NCI-H526 treated with DMSO at 0.1 percent for 48 hours (cell line): ENCODE measurements around the gene TENM4.
"Not testable (repeated sequence)": the region's sequence is repeated elsewhere in the genome, so short reads cannot be mapped to it uniquely, and the experiment has no call there.

Experiments
- DNase-seq: peaks from one replicate; lab custom pipeline; 2025; lab: John Stamatoyannopoulos, UW

TENM4 gene

GRCh38 chr11:79019277-79019676 is 421.6 kb downstream of the TENM4 start:
- no peak for DNase-seq

- no peak for DNase-seq
Measured at GRCh38 chr11:79018371-79018849, 422.4 kb downstream of the TENM4 start.

- no peak for DNase-seq
Measured at GRCh38 chr11:79017811-79018210, 423.0 kb downstream of the TENM4 start.

DNA sequence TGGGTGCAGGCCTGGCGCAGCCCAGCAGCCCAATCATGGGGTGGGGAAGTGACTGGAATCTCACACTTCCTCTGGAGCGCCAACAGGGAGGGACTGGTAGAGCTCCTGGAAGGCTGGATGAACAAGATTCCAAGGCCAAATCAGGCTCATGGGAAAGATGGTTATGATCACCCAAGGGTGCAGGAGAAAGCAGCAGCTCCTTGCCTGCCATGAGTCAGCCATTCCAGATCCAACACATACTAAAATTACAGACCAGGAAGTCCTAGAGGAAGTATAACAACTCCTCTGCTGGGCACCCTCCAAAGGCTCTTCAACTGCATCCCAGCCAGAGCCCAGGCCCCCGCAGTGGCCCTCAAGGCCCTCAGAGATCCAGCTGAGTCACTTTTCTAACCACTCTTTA is 427.3 kb downstream of the TENM4 start:
- no peak for DNase-seq

DNA sequence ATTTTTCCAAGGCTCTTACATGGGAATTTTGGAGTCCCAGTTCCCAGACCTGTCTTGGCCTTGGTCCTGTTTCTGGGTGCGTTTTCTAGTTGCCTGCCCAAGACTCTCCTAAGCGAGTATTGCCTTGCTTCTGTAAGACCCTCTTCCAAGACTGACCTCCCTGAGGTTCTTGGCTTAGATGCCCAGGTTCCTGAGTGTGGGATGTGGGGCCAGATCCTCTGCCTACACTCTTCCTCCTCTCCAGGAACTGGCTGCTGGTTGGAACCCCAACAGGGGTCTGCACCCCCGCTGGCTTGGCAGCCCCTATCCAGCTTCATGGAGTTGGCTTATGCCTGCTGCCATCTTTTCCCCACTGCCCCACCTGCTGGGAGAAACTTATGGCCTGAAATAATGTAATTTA is 429.5 kb downstream of the TENM4 start:
- DNase-seq: no peak

DNA sequence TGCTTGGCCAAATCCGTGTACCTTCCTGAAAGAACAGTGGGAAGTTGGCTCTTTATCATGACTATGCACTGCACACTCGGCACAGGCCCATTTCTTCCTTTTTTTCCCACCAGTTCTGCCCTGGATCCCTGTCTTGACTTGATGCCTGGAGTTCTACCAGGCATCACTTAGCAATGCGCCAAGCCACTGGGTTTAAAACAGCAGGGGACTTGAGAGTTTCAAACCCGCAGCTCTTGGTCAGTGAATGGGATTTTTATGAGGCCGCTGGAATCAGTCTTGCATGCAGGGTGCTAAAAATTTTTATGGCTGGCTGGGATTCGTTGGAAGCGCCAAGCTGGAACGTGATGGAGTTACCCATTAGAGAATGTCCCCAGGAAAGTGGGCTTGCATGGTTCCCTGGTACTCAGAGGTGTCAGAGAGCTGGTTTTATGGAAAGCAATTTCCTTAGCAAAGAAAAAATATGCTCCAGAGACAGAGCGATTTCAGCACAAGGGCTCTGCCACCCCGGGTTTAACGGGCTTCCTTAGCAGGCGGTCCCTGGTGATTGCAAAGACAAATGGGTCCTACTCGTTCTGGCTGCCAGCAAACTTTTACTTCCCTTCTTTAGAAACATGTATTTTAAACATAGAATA is 432.9 kb downstream of the TENM4 start:
- DNase-seq: no peak

DNA sequence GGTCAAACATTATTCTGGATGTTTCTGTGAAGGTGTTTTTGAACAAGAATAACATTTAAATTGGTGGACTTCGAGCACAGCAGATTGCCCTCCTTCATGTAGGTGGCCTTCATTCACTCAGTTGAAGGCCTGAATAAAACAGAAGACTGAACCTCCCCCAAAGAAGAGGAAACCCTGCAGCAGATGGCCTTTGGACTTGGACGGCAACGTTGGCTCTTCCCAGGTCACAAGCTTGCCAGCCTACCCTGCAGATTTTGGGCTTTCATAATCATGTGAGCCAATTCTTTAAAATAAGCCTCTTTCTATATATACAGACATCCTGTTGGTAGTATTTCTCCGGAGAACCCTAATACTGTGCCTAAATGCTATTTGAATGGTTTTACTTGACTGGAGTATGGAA is 434.0 kb downstream of the TENM4 start:
- no peak for DNase-seq

GRCh38 chr11:78996007-78996406 is 444.8 kb downstream of the TENM4 start:
- no peak for DNase-seq

GRCh38 chr11:78995171-78995570 is 445.7 kb downstream of the TENM4 start:
- no peak for DNase-seq

- no peak for DNase-seq
Measured at GRCh38 chr11:78993802-78994430, 446.9 kb downstream of the TENM4 start.

GRCh38 chr11:78991681-78992080 is 449.1 kb downstream of the TENM4 start:
- DNase-seq: no peak

DNA sequence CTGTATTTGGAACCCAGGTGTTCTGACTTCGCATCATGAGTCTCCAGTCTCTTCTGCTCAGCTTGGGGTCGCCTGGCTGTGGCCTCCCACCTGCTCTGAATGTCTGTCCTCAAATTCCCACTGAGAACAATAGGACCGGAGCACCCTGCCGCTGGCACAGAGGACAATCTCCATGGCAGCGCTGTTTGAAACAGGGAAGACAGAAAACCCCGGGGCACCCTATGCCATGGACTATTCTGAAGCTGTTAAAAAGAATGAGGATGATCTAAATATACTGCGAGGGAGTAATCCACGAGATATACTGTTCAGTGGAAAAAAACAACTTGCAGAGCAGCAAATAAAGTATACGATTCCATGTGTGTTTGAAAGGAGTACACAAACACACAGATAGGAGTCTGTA is 450.6 kb downstream of the TENM4 start:
- DNase-seq: no peak

- DNase-seq: no peak
Measured at GRCh38 chr11:78987748-78988147, 453.1 kb downstream of the TENM4 start.

DNA sequence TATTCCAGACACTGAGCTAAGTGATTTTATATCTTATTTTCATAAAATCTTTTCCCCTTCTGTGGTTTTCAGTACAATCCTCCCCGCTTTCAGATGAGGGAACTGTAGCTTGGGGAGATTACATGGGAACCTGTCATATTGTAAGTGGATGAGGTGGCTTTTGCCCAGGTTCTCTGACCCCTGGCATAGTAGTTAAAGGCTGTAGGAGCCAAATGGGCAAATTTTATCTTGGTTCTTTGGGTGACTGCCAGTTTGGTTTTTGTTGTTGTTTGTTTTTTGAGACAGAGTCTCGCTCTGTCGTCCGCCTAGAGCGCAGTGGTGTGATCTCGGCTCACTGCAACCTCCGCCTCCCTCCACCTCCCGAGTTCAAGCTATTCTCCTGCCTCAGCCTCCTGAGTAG is 454.5 kb downstream of the TENM4 start:
- no peak for DNase-seq

DNA sequence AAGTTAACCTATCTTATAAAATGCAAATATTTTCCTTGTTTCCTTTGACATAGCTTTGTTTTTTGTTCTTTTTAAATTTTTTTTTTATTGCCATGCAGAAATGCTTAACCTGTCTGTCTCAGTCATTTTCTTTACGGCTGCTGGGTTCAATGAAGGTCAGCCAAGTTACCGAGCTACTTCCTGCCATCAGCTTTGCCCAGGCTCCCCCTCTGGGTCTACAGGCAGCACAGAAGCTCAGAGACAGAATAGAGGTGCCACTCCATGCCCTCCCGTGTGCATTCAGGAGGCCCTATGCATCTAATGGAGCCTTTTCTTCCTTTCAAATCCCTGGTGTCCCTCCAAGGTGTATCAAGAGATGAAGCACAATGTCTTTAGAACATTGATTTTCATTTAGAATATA is 455.2 kb downstream of the TENM4 start:
- DNase-seq: no peak

GRCh38 chr11:78982473-78982872 is 458.4 kb downstream of the TENM4 start:
- DNase-seq: no peak

DNA sequence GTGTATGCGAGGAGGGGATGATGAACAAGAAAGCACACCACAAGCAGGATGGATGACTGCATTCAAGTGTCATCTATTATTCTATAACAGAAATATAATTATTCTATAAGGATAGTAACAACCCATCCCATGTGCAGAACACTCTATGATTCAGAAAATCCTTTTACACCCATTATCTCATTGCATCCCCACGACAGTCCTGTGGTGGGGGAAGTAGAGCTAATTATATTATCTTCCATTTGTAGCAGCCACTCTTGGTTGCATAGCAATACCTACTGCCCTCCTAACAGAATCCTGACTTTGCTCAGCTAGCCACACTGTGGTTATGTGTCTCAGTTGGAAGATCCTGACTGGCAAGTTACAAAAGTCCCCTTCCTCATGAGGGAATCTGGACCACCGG is 459.7 kb downstream of the TENM4 start:
- no peak for DNase-seq

DNA sequence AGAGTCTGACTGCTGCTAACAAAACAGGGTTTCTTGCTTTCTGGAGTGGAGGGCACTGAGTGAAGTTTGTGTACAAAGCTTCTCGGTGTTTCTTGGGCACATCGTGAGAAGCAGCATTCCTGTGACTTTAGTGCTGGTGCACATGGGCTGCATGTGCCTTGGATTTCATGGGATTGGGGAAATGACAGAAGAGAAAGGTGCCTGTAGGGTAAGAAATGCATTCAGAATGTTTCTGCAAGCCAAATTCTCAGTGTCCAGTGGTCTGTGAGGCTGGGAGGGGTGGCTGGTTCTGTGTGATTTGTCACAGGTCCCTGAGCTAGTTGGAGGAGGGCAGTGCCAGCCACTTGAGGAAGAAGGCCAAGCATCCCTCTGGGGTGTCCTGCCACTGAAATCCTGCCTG is 462.0 kb downstream of the TENM4 start:
- no peak for DNase-seq

- not testable (repeated sequence) for DNase-seq
Measured at GRCh38 chr11:78977848-78978247, 463.0 kb downstream of the TENM4 start.

DNA sequence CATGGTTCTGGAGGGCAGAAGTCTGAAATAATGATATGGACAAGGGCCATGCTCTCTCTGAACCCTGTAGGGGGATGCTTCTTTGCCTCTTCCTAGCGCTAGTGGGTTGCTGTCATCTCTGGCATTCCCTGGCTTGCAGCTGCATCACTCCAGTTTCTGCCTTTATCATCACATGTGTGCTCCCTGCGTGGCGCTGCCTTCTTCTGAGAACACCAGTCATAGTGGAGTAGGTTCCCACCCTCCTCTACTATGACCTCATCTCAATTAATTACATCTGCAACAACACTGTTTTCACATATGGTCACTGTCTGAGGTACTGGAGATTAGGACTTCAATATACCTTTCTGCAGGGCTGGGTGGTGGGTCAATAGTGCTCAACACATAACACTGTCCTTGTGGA is 463.8 kb downstream of the TENM4 start:
- no peak for DNase-seq

DNA sequence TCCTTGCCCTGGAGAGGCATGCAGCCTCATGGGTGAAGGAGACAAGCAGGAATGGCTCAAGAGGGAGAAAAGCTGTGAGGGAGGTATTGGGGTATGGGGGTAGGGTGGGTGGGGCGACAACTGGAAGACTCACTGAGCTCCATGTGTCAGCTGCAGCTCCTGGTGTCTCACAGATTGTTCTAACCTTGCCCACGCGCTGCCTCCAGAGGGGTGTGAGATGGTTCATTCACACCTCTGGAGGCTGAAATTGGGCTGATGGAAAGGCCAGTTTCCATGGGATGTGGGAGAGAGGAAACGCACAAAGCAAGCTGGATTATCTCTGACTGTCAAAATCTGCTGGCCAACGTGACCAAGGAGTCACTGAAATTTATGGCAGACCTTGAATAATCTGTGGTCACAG is 465.7 kb downstream of the TENM4 start:
- no peak for DNase-seq

DNA sequence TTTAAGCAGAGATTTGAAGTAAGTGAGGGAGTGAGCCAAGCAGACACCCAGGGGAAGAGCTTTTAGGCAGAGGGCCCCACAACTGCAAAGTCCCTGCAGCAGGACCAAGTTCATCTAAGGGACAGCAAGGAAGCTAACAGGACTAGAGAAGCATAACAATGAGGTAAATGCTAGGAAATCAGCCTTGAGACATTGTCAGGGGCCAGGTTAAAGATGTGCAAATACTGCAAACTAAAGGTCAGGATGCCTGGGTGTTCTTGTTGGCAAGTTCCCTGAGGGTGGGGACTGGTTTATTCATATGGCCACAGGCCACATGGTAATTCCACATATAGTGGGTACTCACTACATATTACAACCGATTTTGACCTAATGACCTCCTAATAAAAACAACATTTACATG is 467.0 kb downstream of the TENM4 start:
- no peak for DNase-seq

DNA sequence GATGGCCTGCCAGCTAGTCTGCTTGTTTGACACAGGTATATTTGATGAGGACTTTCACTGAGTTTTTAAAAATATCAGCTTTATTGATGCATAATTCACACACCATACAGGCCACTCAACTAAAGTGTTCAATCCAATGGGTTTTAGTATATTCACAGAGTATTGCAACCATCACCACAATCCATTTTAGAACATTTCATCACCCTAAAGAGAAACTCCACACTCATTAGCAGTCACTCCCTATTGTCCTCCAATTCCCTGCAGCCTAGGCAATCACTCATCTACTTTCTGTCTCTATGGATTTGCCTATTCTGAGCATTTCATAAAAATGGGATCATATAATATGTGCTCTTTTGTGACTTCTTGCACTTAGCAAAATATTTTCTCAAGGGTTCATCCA is 468.2 kb downstream of the TENM4 start:
- DNase-seq: no peak

GRCh38 chr11:78972177-78972576 is 468.7 kb downstream of the TENM4 start:
- no peak for DNase-seq
